OCI-M2 (cell line): ENCODE results near the gene ITGA8.
"Not testable (repeated sequence)": the region's sequence is repeated elsewhere in the genome, so short reads cannot be mapped to it uniquely, and the experiment has no call there.

ENCODE experiments used
- DNase-seq: peaks from one replicate; lab custom pipeline; 2025; ENCODE audit not compliant: unreplicated experiment; lab: John Stamatoyannopoulos, UW

Gene ITGA8

DNA sequence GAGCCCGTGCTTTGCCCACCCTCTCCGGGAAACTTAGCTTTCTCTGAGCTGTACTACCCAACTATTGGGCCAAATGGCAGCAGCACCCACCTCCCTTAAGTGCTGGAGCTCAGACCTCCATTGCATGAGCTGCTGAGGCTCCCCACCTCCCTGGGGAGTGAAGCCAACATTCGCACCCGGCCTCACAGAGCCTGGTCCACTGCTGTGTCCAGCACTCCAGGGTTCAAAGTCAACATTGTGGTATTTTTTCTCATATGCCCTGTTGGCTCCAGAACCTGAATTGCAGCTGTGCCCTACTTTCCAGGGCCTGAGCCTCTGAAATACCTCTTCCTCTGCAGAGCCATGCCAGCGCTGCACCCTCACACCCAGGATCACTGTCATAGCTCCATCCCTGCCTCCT is 29.7 kb downstream of the ITGA8 start:
- no peak for DNase-seq

DNA sequence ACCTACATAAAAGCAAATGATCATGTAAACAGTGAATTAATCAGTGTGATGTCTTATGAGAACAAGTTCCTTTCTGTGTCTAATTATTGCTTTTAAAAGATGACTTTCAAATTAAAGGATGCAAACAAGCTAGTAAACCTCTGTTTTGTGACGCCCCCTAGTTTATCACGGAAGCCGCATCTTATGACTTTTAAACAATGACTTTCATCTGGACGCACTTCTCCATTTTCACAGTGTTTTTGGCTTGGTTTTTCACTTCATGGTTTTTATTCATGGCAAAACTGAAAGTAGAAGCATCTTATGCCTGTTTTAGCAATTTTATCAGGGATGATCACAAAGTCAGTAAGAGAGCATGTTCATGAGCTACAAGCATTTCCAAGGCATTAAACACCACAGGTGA is 35.0 kb downstream of the ITGA8 start:
- DNase-seq, result no peak

DNA sequence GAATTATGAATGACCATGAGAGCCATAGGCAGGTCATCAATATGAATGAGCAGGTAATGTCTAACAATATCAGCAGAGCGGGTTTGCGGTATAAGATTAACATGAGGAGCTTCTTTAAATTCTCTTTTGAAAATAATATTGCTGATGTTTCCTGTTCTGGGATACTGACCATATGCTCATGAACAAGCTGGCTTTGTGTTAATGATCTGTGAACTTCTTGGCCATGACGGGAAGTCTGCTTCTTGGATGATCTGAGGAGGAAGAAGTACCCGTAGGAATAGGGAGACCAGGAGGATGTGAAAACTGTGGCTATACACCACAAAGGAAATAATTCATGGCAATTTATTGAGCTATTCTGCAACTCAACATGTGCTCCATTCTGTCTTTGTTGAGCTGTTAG is 38.6 kb downstream of the ITGA8 start:
- no peak for DNase-seq

DNA sequence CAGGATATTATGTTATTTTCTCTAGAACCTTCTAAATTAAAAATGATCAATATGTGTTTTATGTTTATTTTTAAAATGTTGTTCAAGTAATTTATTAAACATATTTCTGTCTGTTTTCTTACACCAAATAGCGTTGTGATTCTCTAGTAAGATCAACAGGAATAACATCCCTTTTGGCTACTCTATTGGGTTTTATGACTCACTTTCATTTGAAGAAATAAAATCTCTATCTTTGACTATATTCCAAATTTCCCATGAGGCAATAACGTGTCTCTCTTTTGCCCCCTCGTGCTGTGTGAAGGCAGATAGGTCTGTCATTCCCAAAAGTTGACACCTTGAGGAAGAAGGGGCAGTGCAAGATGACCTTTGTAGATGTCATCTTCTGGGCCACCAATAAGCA is 40.9 kb downstream of the ITGA8 start:
- DNase-seq, result no peak

DNA sequence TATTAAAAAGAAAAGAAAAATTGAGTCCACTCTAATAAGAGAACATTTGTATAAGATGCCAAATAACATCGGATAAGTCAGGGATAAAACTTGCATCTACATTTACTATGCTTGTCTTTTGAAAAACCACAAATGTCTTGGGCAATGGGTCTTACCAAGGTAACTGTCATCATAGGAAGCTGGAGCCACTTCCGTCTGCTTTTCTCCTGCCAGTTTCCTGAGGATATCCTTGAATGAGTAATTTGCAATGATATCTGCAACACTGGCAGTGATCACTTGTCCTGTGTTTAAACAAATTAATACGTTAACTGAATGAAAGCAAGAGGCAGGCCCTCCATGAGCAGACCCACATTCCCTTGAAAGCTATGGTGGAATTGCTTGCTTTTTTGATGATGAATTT is 47.3 kb downstream of the ITGA8 start:
- DNase-seq, result no peak

GRCh38 chr10:15670880-15671279 is 48.8 kb downstream of the ITGA8 start:
- DNase-seq, result no peak

GRCh38 chr10:15661574-15661973 is 58.1 kb downstream of the ITGA8 start:
- no peak for DNase-seq

DNA sequence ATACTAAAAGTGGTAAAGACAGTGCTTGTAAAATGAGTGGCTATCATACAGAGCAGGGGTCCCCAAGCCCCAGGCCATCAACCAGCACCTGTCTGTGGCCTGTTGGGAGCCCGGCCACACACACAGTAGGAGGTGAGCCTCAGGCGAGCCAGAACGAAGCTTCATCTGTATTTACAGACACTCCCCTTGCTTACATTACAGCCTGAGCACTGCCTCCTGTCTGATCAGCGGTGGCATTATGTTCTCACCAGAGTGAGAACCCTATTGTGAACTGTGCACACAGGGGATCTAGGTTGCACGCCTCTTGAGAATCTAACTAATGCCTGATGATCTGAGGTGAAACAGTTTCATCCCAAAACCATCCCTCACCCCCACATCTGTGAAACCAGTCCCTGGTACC is 58.7 kb downstream of the ITGA8 start:
- DNase-seq, result no peak

DNA sequence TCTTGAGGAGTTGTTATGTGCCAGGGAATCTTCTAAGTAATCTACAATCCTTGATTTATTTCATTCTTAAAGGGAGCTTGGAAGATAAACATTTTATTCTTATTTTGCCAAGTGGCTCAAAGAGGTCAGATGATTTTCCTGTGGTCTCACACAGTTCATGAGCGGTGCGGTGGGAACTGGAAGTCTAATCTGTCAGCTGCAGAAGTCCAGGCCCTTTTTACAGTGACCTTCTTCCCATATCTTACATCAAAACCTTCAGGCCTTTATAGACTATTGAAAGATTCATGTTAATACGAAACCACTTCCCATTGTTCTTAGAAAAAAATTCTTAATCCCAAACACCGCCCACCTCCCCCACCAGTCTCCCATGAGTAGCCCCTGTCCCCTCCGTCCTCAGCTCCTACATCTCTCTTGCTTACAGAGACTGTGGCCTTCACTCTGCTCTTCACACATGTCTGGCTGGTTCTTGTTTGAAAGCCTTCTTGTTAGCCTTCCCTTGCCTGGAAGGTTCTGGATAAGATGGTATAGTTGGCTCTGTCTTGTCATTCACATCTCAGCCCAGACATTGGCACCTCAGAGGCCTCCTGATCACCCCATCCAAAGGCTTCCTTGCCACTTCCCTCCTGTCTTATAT is 61.5 kb downstream of the ITGA8 start:
- no peak for DNase-seq

DNA sequence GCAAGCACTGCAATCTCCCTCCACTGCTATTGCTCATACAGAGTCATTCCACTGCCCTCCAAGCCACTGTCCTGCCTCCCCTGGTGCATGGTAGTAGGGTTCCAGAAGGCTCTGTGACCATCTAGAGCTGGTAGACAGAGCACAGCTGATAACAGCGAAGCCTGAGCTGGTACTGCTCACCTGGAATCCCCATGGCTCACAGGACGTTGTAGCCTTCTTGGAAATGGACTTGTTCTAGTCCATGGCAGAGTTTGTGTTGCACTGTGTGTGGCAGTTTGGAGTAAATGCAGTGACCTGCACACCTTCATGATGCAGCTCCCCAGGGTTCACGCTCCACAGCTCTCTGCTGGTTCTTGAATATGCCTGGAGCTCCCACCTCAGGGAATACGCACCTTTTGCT is 67.0 kb downstream of the ITGA8 start:
- DNase-seq, result no peak

- DNase-seq, result no peak
Measured at GRCh38 chr10:15652117-15652516, 67.6 kb downstream of the ITGA8 start.

DNA sequence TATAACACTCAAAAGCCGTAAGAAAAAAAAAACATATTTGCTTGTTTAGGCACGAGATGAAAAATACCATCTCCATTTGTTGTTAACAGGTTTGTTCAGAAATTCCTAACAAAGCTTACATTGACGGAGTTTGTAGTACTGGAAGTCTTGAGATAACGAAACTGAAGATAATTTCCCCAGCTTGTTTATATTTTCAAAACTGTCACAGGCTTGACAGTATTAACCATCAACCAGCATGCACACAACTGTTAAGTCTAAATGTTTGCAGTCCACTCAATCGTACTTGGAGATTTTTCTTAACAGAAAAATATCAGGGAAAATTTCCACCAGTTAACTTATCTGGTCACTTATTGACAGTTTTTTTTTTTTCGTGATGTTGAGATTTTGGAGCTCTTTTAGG is 68.5 kb downstream of the ITGA8 start:
- no peak for DNase-seq

GRCh38 chr10:15642095-15642494 is 77.6 kb downstream of the ITGA8 start:
- DNase-seq, result no peak

- DNase-seq, result no peak
Measured at GRCh38 chr10:15640536-15641085, 79.1 kb downstream of the ITGA8 start.

DNA sequence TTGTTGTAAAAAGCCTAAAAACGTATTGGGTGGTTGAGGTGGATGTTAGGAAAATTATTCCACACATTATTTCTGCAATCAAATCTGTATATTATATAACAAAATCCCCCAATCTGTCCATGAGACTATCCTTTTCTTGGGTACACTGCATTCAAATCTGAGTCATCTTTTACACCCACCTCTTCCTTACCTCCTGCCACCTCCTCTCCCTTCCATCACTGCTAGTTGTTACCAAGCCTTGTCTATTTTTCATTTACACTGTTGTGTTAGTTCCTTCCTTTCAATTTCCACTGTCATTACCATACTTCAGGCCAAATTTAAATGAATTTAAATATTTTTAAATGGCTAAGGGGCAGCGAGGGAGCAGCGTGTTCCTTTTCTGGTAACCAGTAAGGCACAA is 83.3 kb downstream of the ITGA8 start:
- DNase-seq, result no peak

- no peak for DNase-seq
Measured at GRCh38 chr10:15632456-15633091, 87.1 kb downstream of the ITGA8 start.

DNA sequence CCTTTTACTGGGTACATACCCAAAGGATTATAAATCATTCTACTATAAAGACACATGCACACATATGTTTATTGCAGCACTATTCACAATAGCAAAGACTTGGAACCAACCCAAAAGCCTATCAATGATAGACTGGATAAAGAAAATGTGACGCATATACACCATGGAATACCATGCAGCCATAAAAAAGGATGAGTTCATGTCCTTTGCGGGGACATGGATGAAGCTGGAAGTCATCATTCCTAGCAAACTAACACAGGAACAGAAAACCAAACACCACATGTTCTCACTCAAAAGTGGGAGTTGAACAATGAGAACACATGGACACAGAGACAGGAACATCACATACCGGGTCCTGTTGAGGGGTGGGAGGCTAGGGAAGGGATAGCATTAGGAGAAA is 88.5 kb downstream of the ITGA8 start:
- DNase-seq, result not testable (repeated sequence)

DNA sequence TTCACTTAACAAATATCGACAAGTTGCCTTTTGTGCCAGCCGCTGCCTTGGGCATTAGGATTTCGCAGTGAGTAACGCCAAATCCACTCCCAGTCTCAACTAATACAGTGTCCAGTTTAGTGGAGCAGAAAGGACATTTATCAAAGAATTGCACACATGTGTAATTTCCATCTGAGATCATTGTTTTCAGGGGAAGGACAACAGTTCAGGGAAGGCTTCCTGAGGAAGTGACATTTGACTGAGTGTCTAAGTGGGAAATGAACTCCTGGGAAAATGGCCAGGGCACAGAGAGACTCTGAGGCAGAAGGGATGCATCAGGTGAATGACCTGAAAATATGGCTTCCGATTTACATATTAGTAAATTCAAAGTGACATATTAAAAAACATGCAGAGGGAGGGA is 89.4 kb downstream of the ITGA8 start:
- no peak for DNase-seq

DNA sequence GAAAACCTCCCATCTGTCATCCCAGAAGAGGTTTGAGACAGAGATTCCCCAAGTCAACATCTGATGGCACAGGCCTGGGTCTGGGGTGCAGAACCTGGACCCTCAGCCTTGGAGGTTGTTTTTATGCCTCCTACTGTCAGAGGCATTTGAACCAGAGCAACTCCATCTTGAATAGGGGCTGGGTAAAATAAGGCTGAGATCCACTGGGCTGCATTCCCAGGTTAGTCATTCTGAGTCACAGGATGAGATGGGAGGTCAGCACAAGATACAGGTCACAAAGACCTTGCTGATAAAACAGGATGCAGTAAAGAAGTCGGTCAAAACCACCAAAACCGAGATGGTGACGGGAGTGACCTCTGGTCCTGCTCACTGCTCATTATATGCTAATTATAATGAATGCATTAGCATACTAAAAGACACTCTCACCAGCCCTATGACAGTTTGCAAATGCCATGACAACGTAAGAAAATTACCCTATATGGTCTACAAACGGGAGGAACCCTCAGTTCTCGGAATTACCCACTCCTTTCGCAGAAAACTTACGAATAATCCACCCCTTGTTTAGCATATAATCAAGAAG is 92.0 kb downstream of the ITGA8 start:
- no peak for DNase-seq

DNA sequence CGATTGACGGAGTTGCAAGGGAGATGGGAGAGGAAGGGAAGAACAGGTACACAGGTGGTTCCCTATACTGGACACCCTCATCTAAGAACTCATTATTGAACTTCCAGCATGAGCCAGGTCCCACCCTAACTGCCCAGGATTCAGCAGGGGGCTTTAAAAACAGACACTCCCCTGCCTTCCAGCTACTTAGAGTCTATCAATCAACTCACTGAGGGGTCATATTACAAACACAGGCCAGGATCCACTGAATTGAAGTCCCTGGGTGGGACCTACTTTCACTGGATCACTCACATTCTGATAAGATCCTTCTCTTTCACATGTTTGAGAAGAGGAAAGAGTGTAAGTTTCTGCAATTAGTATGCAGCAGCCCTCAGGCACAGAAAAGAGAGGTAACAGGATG is 92.8 kb downstream of the ITGA8 start:
- DNase-seq, result no peak

- no peak for DNase-seq
Measured at GRCh38 chr10:15625261-15625660, 94.5 kb downstream of the ITGA8 start.

- no peak for DNase-seq
Measured at GRCh38 chr10:15624401-15625196, 95.1 kb downstream of the ITGA8 start.
